Head of caudate nucleus (tissue), 42 donors: Measurements from ENCODE around the gene NT5C1B.

Experiments
- DNase-seq, 42 donors: peaks; one replicate each; pipeline versions ENCODE4 v3.0.0 to v3.0.0-alpha.2; 2020 to 2021; ENCODE audit warnings: mixed read lengths in 7 of 42
- intact Hi-C: fragments of 100-400 bp; cut with DNase I; formaldehyde crosslinking; loops from one replicate; pipeline ENCODE4 v1.15.0; 2022

The NT5C1B gene

DNA sequence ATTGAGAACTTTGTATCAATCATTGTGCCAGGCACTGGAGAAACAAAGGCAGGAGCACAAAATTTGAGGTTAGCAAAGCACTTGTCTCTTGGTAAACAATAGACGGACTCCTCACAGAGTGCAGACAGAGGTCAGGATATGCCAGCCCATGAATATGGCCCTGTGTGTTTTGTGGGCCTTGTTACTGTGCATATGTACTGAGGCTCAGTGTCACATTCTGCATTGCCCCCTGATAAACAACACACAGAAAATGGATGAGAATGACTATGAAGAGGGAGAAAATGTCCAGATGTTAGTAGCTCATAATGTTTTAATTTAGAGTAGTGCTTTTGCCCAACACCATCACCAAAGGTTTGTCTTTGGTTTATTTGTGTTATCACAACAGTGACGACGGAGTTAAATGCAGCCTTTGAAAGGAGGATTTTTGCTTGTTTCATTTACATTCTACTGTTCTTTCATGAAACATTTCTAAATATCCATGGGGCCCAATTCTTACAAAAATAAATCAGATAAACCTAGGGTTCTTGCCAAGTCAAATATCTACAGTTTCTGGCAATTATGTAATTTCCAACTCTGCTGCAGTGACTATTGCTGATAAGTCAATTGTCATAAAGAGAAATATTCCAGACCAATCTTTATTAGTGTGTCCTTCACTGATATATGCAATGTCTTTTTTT, 14.6 kb upstream of the NT5C1B start:
- intact Hi-C loops = no loop called here
- DNase-seq = no peak

DNA sequence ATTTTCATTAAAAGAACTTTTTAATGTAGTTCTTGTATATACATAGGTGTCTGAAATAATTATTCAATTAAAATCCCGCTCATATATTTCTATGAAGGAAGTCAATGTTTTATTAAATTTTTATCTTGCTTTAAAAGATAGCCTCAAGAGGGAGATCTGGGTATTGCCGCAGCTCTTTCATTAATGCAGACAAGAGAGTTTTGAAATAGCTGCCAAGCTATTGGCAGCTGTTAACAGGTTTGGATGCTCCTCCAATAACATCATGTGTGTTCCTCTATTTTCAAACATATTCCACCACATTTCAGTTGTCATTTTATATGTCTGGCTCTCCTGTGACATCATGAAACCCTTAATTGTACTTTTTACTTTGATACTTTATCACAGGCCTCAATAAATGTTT, 12.9 kb upstream of the NT5C1B start:
- intact Hi-C loops = no loop called here
- no peak for DNase-seq

DNA sequence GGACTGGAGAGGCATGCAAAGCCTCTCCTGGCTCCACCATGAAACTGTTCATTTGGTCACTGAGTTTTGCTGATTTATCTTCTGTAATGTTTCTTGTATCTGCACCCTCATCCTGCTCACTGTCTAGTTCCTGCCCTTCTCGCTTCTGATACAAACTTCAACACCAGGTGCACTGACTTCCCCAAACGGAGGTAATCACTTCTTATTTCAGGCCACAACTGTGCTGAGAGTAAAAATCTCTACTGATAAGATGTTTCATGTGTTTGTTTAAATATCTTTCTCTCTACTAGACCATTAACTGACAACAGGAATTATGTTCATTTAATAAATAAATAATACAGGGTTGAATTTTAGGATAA, 10.9 kb upstream of the NT5C1B start:
- no peak for DNase-seq
- intact Hi-C loops = no loop called here

DNA sequence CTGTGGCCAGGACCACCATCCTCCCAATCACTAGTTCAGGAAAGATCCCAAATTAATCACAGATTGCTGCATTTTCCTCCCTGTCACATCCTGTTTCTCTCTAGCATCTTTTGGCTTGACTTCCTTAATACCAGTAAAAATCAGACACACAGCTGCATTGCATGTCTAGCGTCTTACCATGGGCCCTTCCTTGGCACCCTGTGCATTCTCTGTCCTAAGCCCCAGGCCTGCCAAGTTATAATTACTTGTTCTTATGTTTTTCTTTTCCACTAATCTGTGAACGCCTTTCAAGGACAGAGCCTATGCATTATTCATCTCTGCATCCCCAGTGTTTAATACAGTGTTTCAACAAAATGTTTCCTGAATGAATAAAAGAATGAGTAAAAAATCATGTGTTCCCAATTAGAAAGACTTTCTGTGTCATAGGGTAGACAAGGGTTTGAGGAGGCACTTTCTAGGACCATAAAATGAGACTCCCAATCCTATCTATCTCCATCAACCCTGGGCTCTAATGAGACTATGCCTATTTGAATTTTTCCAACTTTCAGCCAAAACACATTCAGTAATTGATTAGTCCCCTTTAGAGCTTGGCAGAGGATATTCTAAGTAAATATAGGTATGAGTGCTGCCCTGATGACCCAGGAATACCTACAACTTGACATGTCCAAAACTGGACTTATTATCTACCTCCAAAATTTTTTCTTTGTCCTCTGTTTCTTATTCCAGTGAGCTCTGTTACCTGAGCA, 10.3 kb upstream of the NT5C1B start:
- intact Hi-C loops = no loop called here
- DNase-seq = no peak

DNA sequence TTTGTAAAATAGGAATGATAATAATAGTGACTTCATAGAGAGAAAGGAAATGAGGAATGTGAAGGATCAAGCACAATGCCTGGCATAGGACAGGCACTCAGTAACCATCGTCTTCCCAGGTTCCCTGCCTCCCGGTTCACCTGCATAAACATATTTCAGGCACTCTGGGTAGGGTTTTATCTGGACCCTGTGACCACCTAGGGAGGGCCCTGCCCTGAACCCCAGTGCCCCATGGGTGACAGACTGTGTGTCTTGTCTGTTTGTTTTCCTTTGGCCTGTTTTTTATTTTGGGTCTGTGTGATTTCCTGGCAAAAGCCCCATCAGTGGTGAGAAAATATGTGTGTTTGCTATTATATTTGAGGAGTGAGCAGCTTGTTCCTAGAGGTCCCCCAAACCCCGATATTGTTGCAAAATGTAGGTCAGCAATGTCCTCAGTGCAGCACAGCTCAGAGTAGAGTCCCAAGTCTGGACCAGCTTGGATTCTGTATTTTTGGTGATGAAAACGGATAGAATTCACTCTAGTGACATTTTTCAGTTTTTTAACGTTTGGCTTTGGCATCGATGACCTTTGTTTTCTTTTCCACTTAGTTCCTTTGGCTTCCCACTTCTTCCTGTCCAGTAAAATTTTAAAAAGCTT, 9.6 kb upstream of the NT5C1B start:
- intact Hi-C loops = no loop called here
- DNase-seq = no peak

DNA sequence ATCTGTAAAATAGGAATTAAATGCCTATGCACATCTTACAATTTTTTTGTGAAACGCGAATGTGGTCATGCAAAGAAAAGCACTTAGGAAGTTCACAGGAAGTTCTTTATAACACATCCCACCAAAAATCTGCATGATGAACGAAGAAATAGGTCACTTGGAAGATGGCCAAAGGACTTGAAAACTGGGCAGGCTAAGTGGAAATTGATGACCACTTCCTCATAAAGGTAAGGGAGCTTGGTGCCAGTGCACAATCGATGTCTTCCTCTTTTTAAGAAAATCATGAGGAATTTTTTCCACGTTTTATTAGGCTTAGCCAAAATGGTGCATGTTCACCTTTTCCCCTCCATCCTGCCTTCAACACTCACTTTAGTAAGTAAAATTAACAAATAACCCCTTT, 8.2 kb upstream of the NT5C1B start:
- intact Hi-C loops = no loop called here
- DNase-seq = no peak

DNA sequence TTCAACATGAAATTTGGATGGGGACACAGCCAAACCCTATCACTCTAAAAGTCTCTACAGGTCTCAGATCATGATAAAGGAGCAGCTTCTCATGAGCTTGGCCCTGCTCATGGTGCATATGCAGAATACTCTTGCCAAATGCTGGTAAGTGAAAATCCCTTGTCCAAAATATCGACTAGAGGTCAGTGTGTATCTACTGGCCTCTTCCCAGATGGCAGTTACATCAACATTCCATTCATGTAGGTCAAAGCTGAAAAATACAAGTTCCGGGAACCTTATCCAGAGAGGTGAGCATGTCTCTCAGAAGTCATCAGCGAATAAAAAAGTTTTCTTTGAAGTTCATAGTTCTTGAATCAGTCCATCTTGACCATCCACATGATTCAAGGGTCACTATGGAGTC, 7.6 kb upstream of the NT5C1B start:
- intact Hi-C loops = no loop called here

DNA sequence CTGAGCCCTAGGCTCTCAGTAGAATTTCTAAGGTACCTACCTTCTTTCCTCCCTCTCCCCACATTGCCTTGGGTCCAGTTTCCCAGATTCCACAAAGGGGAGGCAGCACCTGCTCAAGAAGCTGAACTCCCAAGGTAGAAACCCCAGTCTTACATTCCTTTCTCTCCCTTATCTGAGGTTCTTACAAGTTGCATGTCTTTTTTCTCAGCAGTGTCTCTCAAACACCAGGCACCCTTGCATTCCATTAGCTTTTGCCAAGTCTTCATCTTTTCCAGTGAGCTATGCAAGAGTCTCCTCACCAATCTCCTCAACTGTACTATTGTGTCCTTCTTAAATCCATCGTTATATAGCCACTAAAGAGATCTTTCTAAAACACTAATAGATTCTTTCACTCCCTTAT, 4.1 kb upstream of the NT5C1B start:
- intact Hi-C loops = no loop called here
- no peak for DNase-seq

More for the DNA sequence above, 7.6 kb upstream of the NT5C1B start:
- no peak for DNase-seq

DNA sequence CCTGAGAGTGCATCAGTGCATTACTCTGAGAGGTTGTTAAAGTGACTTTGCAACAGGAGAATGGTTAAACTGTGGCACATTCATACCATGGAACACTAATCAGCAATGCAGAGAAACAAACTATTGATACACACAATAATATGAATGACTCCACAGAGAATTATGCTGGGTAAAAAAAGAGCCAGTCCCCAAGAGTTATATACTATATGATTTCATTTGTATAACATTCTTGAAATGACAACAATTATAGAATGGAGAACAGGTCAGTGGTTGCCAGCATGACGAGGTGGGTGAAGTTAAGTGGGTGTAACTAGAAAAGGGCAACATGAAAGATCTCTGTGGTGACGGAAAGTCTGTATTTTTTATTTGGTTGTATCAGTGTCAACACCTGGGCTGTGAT, 3.0 kb upstream of the NT5C1B start:
- no peak for DNase-seq
- intact Hi-C loops = no loop called here

DNA sequence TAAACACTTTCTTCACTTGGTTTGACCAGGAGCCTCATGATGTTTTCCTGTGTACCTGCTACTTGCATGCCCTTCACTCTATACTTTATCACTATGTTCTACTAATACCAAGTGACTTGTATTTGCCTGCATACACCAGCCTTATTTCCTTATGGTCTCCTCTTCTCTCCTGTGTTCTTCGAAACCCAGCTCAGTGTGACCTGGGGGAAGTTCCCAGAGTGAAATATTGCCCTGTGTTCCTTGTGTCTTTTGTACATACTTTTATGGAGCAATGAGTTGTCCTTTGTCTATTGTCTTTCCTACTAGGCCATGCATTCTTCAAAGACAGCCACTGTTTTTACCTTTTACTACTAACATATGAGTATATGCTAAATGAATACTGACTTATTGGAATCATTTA, 567 bp downstream of the NT5C1B start:
- no peak for DNase-seq
- intact Hi-C loops = no loop called here

DNA sequence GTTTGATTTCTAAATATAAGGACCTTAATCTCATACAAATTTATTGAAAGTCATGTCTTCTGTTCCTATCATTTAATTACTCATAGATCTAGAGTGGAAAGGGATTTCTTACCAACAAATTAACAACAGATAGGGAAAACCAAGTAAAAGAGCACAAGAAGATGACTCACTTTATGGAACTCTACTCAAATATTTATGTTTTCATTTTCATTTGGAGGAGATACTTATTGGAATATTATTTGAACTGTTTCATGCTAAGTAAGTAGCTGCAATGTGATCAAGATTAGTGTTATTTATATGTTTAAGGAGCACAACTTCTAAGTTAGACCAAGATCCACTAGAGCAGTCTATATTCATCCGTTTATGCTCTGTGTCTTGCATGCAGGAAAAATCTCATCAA, 1.3 kb downstream of the NT5C1B start:
- no peak for DNase-seq
- intact Hi-C loops = no loop called here

DNA sequence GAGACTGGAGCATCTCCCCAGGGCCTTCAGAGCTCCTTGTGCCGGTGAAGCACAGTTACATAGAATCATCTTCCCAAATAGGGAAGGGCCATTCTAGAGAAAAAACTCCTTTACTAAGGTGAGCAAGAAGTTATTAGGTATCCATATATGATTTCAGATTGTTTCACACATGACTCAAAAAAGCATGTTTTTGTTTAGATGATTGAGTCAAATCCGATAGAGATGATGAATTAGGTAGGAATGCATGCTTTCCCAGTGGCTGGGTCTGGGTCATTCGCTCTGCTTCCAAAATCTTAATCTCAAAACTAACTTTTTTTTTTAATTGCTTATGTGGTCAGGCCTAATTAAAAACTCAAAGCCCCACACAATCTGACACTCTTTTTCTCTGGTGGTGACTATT, 3.8 kb downstream of the NT5C1B start:
- no peak for DNase-seq
- intact Hi-C loops = no loop called here

DNA sequence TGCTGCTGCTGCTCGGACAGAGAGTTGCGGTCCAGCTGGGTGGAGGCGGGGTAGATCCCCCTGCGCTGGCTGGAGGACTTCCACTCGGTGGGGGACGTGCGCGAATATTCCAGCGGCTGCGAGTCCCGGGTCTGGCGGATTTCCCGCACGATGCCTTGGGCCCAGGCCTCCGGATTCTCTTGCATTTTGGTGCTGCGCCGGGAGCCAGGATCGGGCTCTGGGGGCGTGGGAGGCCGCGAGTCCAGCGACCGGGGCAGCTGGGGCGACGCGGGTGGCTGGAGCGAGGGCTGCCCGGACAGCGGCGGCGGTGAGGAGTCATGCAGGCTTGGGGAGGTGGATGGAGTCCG, 4.8 kb downstream of the NT5C1B start:
- DNase-seq = no peak

DNA sequence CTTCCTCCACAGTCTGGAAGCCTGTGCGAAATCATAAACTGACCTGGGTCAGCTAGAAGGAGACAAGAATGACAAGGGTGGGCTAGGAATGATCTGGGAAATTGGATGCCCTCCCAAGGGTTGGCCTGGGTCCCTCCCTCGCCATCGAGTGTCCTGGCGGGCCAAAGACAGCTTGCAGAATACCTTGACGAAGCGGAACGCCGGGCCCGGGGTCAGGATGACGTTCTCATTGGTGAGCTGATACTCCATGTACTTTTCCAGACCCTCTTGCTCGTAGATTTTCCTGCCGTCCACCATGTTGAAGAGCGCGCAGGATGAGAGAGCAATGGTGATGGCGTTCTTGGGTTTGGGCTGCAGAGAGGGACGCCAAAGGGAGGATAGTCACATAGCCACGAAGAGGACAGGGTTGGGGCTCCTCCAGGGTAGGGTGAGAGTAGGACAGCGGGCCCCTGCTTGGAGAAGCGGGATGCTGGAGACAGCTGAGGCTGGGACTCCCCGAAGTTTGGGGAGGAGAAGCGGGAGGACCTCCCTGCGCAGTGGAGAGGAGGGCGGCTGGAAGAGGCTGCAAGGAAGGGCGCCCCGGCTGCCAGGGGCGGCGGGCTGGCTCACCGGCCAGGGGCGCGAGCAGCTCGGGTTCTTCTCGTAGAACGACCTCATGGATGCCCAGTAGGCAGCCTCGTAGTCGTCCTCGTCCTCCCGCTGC, 5.3 kb downstream of the NT5C1B start:
- DNase-seq = no peak
- intact Hi-C loops = no loop called here

More for the DNA sequence above, 4.8 kb downstream of the NT5C1B start:
- intact Hi-C loops = no loop called here

DNA sequence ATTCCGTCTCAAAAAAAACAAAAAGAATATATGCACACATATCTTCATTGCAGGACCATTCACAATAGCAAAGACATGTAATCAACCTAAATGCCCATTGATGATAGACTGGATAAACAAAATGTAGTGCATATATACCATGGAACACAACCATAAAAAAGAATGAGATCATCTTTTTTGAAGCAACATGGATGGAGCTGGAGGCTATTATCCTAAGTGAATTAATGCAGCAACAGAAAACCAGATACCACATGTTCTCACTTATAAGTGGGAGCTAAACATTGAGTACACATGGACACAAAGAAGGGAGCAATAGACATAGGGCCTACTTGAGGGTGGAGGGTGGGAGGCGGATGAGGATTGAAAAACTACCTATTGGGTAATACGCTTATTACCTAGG, 8.8 kb downstream of the NT5C1B start:
- DNase-seq = no peak
- intact Hi-C loops = no loop called here

DNA sequence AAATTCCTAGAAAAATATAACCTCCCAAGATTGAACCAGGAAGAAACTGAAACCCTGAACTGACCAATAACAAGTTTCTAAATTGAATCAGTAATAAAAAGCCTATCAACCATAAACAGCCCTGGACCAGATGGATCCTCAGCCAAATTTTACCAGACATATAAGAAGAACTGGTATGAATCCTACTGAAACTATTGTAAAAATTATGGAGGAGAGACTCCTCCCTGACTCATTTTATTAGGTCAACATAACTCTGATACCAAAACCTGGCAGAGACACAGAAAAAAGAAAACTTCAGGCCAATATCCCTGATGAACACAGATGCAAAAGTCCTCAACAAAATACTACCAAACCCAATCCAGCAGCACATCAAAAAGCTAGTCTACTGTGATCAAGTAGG, 11.3 kb downstream of the NT5C1B start:
- DNase-seq = no peak
- intact Hi-C loops = no loop called here

DNA sequence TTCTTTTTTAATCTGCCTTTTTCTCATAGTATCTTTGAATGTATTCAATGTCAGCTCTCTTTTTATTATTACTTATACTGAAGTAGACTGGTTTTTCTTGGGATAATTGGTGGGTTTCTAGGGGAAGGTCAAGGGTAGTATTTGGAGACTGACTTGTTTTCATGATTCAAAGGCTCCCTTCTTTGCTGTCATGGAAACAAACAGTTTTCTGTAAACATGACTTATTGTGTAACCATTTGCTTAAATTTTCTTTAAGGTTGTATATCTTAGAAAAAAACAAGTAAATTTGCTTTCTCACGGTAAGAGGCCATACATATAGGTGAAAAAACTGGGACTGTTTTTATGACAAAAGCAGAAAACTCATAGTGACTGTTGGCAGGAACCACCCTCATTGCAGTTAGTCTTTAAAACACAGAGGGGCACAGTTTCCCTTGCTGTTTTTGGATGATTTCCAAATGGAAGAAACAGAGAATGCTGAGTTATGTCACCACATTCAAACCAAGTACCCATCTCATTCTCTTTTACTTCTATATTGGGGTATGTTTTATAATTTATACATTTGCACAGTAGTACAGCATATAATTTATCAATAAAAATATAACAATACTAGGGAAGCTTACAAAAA, 23.1 kb downstream of the NT5C1B start:
- no peak for DNase-seq
- intact Hi-C loops = no loop called here

DNA sequence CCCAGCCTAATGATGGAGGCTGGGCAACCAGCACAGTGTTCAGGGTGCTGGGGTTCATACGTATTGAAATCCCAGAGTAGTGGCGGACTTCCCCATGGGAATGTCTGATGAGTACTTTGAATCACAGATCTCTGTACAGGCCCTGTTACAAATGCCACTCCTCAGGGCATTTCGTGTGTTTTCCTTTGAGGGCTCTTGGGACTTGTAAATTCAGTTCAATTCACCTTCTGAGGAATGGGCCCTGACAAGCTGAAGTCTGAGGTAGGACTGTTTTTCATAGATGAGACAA, 28.6 kb downstream of the NT5C1B start:
- intact Hi-C loops = no loop called here
- no peak for DNase-seq

DNA sequence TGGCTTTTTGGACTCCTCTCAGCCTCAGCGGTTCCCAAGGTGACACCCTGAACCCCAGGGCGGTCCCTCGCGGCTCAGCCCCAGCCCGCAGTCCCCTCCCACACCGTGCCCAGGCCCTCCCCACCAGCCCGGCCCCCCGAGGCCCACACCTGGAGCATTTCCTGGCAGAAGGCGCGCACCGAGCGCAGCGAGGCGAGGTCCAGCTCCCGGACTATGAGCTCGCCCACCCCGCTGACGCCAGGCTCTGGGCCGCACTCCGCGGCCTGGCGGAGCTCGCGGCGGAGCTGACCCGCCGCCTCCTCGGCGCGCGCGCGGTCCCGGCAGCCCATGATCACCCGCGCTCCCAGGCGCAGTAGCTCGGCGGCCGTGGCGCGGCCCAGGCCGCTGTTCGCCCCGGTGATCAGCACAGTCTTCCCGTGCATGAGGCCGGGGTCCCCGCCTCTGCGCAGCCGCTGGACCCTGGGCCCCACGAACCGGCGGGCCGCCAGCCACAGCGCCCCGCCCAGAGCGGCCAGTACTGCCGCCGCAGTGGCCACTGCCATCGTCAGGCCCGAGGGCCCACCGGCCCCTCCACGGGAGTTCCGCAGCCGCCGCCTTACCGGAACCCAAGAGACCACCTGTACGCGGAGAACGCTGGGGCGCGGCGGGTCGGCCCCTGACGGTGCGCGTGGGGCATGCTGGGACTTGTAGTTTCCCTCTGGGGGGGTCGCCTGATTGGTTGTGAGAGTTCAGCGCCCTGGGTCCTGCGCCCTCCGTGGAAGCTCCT, 29.2 kb downstream of the NT5C1B start, which contains the start of gene RDH14:
Gene RDH14 (minus strand): TSS at position 623 of the 766 bp plus-strand sequence. CDS start 81 bp downstream, at position 542.
- DNase-seq = peak; percentile 93 to 98 (median 96)
- intact Hi-C loops = no loop called here
